ENCODE data around the gene AXDND1.
A peak's percentile ranks its signal among the peaks of the same experiment; 100 is the strongest.

The AXDND1 gene

GRCh38 chr1:179476484-179476883 lies 110.7 kb downstream of the AXDND1 start:
- no peak overlapping the region for H3K4me3 ChIP-seq (ENCODE audit: low read depth, low read length)
- no peak for TF ChIP-seq CTCF (IDR thresholded peaks at IDR 0.05; ENCODE audit: insufficient read depth, low read depth, low read length, missing control alignments)
- no peak for DNase-seq (ENCODE audit: low read depth)

GRCh38 chr1:179478370-179478769 lies 112.6 kb downstream of the AXDND1 start:
- no peak for DNase-seq (ENCODE audit: low read depth)
- no peak for TF ChIP-seq CTCF (IDR thresholded peaks at IDR 0.05; ENCODE audit: insufficient read depth, low read depth, low read length, missing control alignments)
- H3K4me3 ChIP-seq (ENCODE audit: low read depth, low read length) = no peak overlapping the region

- no peak overlapping the region for H3K4me3 ChIP-seq (ENCODE audit: low read depth, low read length)
- TF ChIP-seq CTCF (IDR thresholded peaks at IDR 0.05; ENCODE audit: insufficient read depth, low read depth, low read length, missing control alignments) = no peak
- no peak for DNase-seq (ENCODE audit: low read depth)
These were observed 124.8 kb downstream of the AXDND1 start for GRCh38 chr1:179490611-179491010.

GRCh38 chr1:179493323-179493722 lies 127.6 kb downstream of the AXDND1 start:
- TF ChIP-seq CTCF (IDR thresholded peaks at IDR 0.05; ENCODE audit: insufficient read depth, low read depth, low read length, missing control alignments) = no peak
- no peak for DNase-seq (ENCODE audit: low read depth)

GRCh38 chr1:179506199-179506598 lies 140.4 kb downstream of the AXDND1 start:
- no peak for DNase-seq (ENCODE audit: low read depth)
- H3K4me3 ChIP-seq (ENCODE audit: low read depth, low read length) = no peak overlapping the region
- no peak for TF ChIP-seq CTCF (IDR thresholded peaks at IDR 0.05; ENCODE audit: insufficient read depth, low read depth, low read length, missing control alignments)

More at GRCh38 chr1:179493323-179493722, 127.6 kb downstream of the AXDND1 start:
- no peak overlapping the region for H3K4me3 ChIP-seq (ENCODE audit: low read depth, low read length)

GRCh38 chr1:179509384-179509783 lies 143.6 kb downstream of the AXDND1 start:
- H3K4me3 ChIP-seq (ENCODE audit: low read depth, low read length) = no peak overlapping the region
- TF ChIP-seq CTCF (IDR thresholded peaks at IDR 0.05; ENCODE audit: insufficient read depth, low read depth, low read length, missing control alignments) = no peak
- no peak for DNase-seq (ENCODE audit: low read depth)

- peak; percentile 34 for DNase-seq (ENCODE audit: low read depth)
- no peak for TF ChIP-seq CTCF (IDR thresholded peaks at IDR 0.05; ENCODE audit: insufficient read depth, low read depth, low read length, missing control alignments)
These were observed 144.3 kb downstream of the AXDND1 start for GRCh38 chr1:179510038-179510437.

More at GRCh38 chr1:179510038-179510437, 144.3 kb downstream of the AXDND1 start:
- no peak overlapping the region for H3K4me3 ChIP-seq (ENCODE audit: low read depth, low read length)
